Cortex of kidney (tissue), 1 donor: Measurements from ENCODE around the gene ZNF473.

Experiments used
- DNase-seq: peaks from one replicate; lab custom pipeline; 2025; lab: John Stamatoyannopoulos, UW

ZNF473 gene

DNA sequence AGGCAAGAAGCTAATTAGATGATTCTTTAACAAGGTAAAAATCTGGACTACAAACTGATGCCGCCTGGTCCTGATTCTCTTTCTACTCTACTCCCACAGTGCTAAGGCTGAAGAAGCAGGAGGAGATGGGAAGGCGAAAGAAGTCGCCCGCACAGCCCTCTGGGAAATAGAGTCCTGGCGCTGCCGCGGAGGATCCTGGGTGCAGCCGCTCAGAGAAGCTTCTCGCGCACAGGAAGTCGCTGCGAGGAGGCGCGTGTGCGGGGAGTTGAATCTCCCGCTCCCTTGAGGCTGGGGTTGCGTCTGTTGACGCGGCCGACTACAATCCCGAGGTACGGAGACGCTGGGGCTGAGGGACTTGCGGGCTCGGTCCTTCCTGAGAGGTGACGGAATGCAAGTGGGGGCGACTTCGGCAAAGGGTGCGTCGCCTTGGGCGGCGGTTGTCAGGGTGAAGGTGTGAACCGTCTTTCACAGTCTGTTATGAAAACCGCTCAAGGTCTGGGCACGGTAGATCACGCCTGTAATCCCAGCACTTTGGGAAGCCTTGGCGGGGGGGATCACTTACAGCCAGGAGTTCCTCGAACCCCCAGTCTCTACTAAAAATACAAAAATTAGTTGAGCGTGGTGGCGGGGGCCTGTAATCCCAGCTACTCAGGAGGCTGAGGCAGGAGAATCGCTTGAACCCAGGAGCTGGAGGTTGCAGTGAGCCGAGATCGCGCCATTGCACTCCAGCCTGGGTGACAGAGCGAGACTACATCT lies at the start of gene ZNF473:
ZNF473 (plus strand) TSS at position 212 of the 756 bp plus-strand sequence. CDS start 5,078 bp downstream, outside the sequence.
- peak; percentile 50 for DNase-seq

DNA sequence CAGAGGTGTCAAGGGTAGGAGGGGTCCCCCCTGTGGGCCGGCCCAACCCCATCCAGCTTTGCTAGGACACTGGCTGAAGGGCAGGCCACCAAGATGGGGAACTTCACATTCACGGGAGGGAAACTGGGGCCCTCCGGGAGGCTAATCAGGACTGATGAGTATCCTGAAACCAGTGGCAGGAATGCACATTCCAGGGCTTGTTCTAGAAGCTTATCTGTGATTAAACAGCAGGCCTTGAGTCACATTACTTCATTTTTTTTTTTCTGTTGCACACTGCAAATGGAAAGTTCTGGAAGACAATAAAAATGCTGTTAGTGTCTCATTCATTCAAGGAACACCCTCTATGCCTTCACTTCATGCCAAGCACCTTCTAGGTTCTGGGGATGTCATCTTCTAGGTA lies 49.3 kb upstream of the ZNF473 start:
- no peak for DNase-seq

DNA sequence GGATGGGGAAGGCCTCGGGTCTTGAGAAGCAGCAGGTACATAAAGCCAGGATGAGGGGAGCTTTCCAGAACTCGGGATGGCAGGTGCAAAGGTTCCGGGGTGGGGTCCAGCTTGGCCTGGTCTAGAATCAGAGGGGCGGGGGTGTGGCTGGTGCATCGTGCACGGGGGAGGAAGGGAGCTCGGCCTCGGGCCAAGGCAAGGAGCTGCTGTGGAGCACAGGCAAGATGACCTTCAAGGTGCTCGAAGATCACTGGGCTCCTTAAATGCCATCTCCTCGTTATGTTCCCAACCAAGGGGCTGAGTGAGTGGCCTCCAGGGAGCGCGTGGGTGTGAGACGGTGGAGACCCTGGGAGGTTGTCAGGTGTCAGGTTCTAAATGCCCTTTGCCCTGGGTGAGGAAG lies 48.7 kb upstream of the ZNF473 start:
- no peak for DNase-seq

DNA sequence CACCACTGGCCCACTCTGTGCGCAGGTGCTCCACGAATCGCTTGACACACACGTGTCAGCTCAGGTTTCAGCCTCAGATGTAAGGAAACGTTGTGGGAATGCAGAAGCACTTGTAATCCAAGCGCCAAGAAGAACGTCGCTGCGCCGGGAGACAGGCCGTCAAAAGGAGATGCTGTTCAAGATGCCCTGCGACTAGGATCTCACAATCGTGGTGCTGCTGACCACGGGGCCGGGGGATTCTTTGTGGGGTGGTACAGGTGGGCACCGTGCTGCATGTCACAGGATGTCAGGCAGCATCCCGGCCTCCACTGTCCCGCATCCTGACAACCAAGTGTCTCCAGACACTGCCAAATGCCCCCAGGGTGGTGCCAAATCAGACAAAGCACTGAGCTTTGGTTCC lies 47.9 kb upstream of the ZNF473 start:
- DNase-seq, result no peak

DNA sequence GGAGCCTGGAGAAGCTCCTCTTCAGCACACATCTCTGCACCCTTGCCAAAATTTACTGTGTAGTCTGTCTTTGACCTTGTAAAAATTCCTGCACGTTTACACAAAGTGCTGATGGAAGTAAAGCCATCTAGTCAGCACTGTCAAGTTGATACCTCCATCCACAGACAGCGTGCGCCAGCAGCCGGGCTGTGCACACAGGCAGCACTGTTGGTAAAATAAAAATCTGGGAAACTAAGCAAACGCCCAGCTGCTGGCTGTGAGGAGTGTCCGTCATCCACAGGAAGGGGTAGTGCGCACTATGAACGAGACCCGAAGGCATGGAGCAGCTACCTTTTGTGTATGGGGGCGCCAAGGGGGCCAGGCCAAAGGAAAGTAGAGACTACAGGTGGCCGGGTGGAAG lies 47.5 kb upstream of the ZNF473 start:
- DNase-seq, result no peak

DNA sequence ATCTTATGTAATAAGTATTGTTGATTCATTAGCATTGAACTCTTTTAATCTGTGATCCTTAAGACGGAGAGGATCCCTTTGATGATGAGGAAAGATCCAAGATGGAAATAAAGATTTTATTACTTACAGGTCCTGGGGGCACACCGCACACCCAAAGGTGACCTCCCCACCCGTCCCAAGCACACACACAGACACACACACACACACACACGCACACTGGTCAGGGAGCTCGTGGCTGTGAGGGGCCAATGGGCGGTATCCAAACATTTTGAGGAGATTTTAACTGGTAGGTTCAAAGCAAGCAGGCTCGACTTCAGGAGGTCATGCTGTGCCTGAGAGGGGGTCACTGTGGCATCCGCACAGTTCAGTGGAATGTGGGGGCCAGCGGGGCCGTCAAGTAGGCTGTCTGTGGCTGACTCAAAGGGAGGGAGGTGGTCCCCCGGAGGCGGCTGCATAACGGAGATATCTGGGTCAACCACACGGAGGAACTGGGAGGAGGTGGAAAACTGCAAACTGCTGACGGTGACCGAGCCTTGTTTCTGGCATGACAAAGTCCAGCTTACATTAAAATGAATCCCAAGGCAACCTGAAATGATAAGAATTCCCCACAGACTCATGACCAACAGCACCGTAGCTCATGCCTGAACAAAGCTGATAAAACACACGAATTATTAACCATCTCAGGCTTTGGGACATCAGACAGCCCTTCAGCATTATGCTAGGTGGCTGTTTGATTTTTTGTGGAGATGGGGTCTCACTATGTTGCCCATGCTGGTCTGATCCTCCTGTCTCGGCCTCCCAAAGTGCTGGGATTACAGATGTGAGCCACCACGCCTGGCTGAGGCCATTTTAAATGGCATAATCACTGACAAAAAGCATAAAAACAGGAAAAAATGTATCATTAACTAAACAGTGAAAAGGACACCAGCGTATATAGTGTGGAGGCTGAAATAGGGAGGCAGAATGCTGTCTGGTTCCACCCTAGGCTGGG lies 43.9 kb upstream of the ZNF473 start:
- no peak for DNase-seq

DNA sequence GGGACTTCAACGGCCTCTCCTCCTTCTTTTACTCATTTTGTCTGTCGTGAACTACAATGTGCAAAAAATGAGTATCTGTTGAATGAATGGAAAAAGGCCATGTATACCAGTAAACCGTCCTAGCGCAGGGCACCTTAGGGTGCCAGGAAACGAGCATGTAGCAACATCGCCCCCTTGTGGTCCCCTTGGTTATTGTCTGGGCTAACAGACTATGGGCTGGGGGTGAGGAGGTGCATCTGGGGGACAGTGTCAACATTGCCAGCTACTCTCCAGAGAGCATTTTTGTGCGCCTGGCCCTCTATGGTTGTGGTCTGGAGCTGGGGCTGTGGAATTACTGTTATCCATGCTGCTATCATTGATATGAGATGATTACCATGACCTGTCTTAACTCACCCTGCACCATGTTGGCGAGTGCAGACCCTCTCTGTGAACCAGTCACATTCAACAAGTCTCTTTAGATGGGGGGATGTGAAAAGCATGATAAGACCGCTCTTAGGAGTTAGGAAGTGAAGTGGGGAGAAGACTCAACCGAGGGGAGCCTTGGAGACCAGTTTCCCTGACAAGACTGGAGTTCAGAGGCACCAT lies 42.1 kb upstream of the ZNF473 start:
- DNase-seq, result no peak

DNA sequence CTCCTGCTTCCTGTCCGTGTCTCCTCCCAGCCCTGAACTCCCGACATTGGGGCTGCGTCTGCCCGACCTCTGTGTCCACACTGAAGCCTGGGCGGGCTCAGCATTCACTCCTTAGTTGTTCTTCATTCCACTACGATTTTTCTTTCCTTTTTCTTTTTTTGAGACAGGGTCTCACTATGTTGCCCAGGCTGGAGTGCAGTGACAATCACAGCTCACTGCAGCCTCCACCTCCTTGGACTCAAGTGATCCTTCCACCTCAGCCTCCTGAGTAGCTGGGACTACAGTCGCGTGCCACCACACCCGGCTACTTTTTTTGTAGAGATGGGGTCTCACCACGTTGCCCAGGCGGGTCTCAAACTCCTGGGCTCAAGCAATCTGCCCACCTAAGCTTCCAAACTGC lies 41.3 kb upstream of the ZNF473 start:
- DNase-seq, result no peak

DNA sequence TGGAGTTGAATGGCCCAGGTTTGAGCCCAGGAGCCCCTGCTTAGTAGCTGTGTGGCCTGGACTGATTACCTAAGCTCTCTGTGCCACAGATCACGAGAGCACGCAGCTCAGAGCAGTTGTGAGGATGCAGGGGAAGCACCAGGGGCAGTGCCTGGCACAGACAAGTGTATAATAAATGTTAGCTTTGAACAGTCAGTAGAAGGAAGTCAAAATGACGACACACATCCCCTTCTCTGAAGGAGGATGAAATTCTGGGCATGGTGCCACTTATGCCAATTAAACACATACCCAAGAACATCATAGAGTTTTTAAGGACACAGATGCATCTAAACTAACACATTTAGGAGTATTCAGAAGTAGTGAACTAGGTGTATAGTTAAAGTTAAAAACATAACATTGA lies 39.9 kb upstream of the ZNF473 start:
- no peak for DNase-seq

DNA sequence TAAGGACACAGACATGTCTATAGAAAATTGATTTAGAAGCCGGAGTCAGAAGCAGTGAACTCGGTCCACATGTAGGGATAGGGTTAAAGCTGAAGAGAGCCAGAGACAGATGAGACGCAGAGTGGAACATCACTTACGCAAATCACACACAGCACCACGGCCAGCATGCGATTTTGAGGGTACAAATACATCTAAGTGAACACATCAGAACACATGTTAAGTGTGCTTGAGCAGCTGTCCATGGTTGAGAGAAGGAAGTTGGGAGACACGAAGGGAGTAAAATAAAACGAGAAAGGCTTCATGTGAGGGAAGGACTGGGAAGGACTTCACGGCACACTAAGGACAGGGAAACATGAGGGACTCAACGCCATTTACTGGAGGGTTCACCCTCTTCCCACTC lies 39.5 kb upstream of the ZNF473 start:
- no peak for DNase-seq

DNA sequence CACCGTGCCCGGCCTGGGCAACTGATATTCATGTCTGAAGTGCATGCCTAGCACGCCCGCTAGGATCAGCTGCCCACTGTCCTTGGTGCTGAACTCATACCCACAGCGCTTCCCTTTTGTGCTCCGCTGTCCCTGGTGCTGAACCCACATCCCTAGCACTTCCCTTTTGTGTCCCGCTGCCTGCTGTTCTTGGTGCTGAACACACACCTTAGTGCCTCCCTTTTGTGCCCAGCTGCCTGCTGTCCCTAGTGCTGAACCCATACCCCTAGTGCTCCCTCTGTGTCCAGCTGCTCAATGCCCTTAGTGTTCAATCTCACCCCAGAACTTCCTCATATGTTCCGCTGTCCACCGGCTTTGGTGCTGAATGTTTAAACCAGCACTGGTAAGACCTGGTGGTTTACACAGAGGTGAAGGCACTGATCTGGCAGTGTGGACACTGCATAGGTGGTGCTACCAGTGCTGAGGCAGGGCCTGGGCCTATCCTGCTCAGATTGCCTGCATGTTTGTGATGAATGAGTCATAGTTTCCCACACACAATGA lies 38.6 kb upstream of the ZNF473 start:
- DNase-seq, result no peak

DNA sequence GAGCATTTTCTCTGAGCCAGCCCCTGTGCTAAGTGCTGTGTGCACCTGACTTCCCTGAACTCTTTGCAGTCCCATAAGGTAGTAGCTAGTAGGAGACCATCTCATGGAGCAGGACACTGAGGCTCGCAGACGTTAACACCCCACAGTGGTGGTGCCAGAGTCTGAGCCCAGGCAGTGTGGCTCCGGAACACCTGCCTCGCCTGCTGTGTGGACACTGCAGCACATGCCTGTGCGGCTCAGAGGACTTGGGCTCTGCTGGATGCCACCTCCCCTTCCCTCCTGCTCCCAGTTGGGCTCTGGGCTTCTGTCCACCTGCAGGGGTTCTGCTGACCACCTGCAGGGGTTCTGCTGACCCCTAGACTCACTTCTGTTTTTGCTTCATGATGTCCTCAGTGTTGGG lies 37.8 kb upstream of the ZNF473 start:
- no peak for DNase-seq

DNA sequence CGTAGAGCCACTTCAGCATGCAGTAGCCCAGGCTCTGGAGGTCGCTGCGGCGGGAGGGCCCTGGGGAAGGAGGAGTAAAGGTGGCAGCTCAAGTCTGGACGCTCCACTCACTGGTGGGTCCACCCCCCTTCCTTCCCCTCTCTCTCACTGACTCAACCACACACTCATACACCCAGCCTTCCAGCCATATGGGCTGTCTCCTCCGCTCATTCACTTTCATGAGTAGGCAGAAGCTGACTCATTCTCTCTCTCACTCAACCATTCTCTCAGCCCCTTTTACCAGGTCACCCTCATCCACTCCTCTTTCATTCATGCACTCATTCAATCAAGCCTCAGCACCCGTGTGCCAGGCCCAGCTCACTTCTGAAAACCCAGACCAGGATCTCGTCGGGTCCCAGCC lies 37.4 kb upstream of the ZNF473 start:
- DNase-seq, result no peak

DNA sequence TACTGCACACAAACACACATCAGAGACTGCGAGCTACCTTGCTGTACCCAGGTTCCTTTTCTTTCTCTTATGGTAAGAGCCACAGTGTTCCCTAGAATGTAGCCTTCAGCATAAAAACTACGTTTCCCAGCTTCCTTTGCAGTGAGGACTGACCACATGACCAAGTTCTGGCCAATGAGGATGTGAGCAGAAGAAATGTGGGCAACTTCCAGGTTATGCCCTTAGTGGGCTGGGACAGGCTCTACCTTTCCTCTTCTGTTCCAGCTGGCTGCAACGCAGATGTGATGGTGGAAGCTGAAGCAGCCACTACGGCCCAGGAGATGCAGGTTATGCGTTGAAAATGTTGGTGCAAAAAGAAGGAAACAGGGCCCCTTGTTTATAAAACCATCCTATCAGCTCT lies 28.1 kb upstream of the ZNF473 start:
- DNase-seq, result no peak

DNA sequence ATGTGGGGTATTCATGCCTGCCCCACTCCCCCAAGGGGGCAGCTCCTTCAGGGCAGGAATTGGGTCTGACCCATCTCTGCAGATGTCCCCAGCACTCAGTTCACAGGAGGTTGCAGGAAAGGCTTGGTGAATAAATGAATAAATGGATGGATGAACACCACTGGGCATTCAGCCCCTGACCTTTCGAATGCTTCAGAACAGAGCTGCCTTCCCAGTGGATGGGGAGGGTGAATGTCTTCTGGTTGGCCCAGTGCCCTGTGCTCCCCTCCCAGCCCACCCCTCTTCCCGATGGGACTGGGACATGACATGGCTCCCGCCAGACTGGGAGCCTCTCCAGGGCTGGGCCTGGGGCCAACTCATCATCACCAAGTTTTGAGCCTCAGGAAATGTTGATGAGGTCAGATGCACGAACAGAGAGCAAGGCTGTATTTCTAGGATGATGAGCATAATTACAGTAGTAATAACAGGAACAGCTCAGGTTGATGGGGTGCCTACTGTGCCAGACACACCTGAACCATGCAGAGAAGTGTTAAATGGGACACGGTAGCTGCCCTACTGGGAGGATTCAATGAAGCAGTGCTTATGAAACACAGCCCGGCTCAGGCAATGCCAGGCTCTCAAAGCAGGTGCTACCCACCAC lies 26.3 kb upstream of the ZNF473 start:
- DNase-seq, result no peak

DNA sequence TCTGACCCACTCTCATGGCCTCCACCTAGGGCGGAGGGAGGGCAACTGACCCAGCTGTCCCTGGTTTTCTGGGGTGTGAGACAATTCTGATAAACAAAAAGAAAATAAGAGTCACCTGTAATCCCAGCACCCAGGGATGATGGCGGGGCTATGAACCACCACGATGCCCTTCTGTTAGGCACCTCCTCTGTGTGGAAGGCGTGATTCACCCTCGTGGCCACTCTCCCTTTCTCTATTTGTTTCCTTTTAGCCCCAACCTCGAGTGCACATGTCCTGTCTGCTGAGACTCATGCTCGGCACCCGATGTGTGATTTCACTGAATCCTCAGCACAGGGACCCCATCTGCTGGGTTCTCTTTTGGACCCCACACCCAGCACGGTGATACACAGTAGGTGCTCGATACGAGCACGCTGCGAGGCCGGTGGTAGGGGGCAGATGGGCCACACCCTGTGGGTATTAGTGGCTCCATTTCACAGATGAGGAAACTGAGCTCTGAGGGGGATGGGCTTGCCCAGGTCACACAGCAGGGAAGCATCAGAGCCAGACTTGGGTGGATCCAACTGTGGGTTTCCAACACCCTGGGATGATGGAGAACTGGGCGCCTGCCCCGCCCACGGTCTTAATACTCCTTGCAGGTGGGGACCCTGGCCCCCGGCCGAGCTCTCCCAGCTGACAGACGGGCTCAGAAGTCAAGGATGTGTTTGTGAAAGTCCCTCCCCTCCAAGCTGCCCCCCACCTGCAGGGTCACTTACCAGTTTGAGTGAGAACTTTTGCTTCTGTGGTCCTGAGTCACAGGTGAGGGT lies 25.6 kb upstream of the ZNF473 start:
- no peak for DNase-seq

DNA sequence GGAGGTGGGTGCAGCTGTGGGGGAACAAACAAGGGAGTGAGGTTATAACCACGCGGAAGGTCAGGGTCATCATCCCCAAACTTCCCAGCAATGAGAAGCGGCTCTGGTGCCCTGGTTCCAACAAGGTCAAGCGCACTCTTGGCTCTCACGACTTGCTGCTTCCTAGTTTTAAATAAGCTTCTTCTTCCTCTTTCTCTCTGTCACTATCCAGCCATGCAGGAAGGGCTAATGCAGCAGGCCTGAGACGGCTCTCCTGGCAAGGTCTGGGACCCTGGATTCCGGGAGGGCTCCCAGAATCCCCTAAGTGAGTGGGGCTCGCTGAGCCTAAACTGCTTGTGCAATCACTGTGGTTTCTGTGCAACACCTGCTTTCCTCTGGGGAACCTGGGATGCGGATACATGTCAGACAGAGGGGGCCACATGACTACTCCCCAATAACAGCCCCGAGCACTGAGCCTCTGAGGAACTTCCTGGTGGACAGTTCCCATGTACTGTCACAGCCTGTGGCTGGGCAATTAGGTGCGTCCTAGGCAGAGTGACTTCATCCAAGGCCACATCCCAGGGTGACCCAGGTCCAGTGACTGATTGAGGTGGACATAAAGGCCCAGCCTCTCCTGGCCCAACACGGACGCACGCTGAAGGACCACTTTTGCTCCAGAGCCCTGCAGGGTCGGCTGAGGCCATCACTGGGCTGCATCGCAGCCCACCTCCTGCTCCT lies 24.8 kb upstream of the ZNF473 start:
- DNase-seq, result no peak

DNA sequence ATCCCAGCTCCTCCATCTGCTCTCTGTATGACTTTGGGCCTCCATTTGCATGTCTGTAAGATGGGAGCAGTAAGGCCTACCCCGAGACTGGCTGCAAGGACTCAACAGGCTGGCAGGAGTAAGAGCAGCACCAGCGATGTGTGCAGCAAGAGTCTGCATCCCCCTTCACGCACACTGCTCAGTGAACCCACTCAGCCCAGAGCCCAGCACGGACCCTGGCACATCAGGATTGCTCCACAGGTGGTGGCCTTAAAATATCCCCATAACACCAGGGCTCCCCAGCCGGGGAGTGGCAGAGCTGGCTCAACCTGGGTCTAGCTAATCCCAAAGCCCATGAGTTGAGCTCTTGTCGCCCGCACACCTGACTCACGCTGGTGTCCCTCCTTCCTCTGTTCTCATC lies 24.0 kb upstream of the ZNF473 start:
- DNase-seq, result no peak

DNA sequence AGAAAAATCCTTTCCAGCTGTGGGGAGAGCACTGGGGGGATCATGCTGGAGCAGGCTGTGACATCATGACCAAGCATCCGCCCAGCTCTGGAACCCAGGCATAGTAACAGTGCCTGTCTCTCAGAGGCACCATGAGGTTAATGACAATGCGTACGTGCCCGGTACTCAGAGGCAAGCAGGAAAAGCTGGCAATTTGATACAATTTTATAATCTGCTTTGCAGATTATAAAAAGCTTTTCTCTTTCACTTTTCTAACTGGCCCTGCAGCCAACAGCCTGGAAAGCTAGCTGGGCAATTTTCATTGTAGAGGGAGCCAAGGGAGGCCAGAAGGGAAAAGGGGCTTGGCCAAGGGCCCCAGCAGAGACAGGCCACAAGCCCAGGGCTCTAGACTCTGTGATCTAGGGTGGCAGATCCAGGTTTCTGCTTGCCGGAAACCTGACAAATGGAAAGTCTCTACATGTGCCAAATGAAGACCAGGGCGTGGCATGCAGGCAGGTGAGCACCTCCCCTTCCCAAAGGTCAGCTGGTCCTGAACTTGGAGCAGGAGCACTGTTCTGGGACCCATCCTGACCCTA lies 23.3 kb upstream of the ZNF473 start:
- no peak for DNase-seq

DNA sequence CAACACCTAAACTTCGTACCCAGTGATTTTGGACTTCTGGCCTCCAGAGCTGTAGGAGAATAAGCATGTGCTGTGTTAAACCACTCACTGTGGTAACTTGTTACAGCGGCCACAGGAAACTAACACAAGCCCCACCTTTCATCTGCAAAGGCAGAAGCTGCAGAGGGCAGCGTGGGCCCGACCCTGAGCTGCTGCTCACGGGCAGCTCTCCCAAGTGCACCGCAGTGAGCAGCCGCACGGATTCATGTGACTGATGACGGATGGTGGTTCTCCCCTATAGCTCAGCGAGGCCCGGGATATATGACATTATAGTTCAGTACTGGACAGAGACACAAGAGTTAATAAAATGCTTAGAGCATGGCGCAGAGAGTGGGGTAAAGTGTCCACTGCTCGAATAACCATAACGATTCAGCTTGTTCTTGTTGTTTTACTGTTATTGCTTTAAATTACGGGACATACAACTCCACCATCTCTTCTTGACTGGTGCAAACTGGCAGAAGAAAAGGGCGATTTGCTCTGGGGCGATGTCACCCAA lies 22.5 kb upstream of the ZNF473 start:
- no peak for DNase-seq
